Endodermal cell (in vitro differentiated cells): ENCODE measurements around the gene ALDH1A3. TPM values are rescaled to one million over a fixed set of nuclear protein-coding genes. Genes with fewer than 3 reads are reported as not detected.

Experiments
- DNase-seq: peaks from one replicate; pipeline ENCODE4 v3.0.0-alpha.2; 2017
- H3K27ac ChIP-seq: 2 replicates; pipeline ENCODE4 v1.5.1; 2013; ENCODE audit warnings: mild to moderate bottlenecking, low read depth, low read length, moderate library complexity
- H3K27me3 ChIP-seq: 2 replicates; pipeline ENCODE4 v1.6.1; 2013; ENCODE audit warnings: mild to moderate bottlenecking, low read length, moderate library complexity; ENCODE audit not compliant: insufficient read depth, control insufficient read depth, poor library complexity, severe bottlenecking
- H3K36me3 ChIP-seq: 2 replicates; pipeline ENCODE4 v1.7.0; 2013; ENCODE audit warnings: mild to moderate bottlenecking, low read length, moderate library complexity; ENCODE audit not compliant: control insufficient read depth, insufficient read depth
- H3K4me1 ChIP-seq: one replicate; pipeline ENCODE4 v1.7.0; 2013; ENCODE audit warnings: low read length; ENCODE audit not compliant: control insufficient read depth, insufficient read depth
- H3K4me3 ChIP-seq: 2 replicates; pipeline ENCODE4 v1.5.1; 2013; ENCODE audit warnings: mild to moderate bottlenecking, low read length, moderate library complexity
- H3K9ac ChIP-seq: 2 replicates; pipeline ENCODE4 v1.6.1; 2013; ENCODE audit warnings: mild to moderate bottlenecking, low read length, moderate library complexity; ENCODE audit not compliant: poor library complexity, severe bottlenecking; ENCODE audit errors: extremely low read depth
- H3K9me3 ChIP-seq: 2 replicates; pipeline ENCODE4 v1.6.1; 2013; ENCODE audit warnings: mild to moderate bottlenecking, low read length, moderate library complexity; ENCODE audit not compliant: control insufficient read depth
- H3K27ac Mint-ChIP-seq: 2 replicates; pipeline ENCODE4 v1.8.0; 2020; ENCODE audit warnings: mixed read lengths
- H3K27me3 Mint-ChIP-seq: 2 replicates; pipeline ENCODE4 v1.8.0; 2021; ENCODE audit warnings: mild to moderate bottlenecking, mixed read lengths; ENCODE audit not compliant: insufficient read depth
- H3K36me3 Mint-ChIP-seq: 2 replicates; pipeline ENCODE4 v1.8.0; 2020; ENCODE audit warnings: low read depth, mixed read lengths
- H3K4me1 Mint-ChIP-seq: 2 replicates; pipeline ENCODE4 v1.8.0; 2020; ENCODE audit warnings: mixed read lengths
- H3K4me3 Mint-ChIP-seq: 2 replicates; pipeline ENCODE4 v1.8.0; 2020; ENCODE audit warnings: mild to moderate bottlenecking, moderate library complexity, mixed read lengths
- H3K9me3 Mint-ChIP-seq: 2 replicates; pipeline ENCODE4 v1.8.0; 2020; ENCODE audit warnings: mild to moderate bottlenecking, mixed read lengths
- CTCF ChIP-seq: fragments of 200-600 bp; sonication (generic); conservative IDR thresholded peaks from 2 replicates; pipeline ENCODE4 v1.5.0; 2021; ENCODE audit warnings: antibody characterized with exemption, mild to moderate bottlenecking
- WGBS, 2 experiments: methylation state at CpG; one replicate each; pipeline versions ENCODE4 v1.1.5 to v1.1.7; 2013; ENCODE audit warnings: missing lambda C conversion rate in 2 of 2, mixed read lengths in 1 of 2; ENCODE audit not compliant: insufficient coverage in 1 of 2, insufficient read length in 1 of 2; 5-methylcytosine and 5-hydroxymethylcytosine counted together
- total RNA-seq, 2 donors: library from RNA; stranded (reverse); fragmentation: NEBNext Ultra II Directional in 1 of 2; extraction: Animal tissue kit (Norgen Biotek cat#: 25700) in 1 of 2; gene quantifications; 2 replicates in 1 of 2; 3 replicates in 1 of 2; pipeline ENCODE4 v1.2.1, GENCODE V29; 2021

Gene ALDH1A3
- total RNA-seq, 2 donors from 2014 or later: 6.9 to 7.3 TPM

DNA sequence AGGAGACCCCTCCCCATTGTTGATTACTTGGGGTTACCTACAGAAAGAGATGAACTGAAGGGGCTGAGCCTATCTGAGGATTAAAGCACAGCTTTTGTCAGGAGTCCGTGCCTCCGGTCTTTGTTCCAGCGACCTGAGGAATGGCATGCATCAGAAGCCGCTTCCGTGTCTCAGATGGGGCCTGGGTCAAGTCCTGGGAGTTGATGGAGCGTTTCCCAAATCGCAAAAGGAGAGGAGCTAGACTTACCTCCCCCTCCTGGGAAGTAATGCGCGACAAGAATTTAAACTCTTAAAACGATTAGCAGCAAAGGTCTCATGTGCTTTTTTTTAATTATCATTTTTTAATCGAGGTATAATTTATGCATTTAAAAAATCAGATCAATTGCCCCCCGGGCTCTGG, 983 bp upstream of the ALDH1A3 start:
- peak; percentile 78 for DNase-seq
- peak overlapping the region; percentile 63 for H3K4me3 Mint-ChIP-seq
- 14 to 17% methylated on average over 6 to 10 of the region's 12 CpGs for WGBS, 2 experiments
- peaks cover 50% of the 10 kb centered on the region for H3K27me3 ChIP-seq
- peaks cover 3% of the 10 kb centered on the region for H3K4me1 ChIP-seq
- no peaks in the 10 kb centered on the region for H3K36me3 ChIP-seq
- no peaks in the 10 kb centered on the region for H3K9me3 Mint-ChIP-seq
- peaks cover 14% of the 10 kb centered on the region for H3K4me1 Mint-ChIP-seq
- no peak overlapping the region for H3K9ac ChIP-seq
- H3K27ac Mint-ChIP-seq: no peak overlapping the region
- no peaks in the 10 kb centered on the region for H3K36me3 Mint-ChIP-seq
- TF ChIP-seq CTCF: no peak
- H3K9me3 ChIP-seq: no peaks in the 10 kb centered on the region
- H3K4me3 ChIP-seq: peak overlapping the region; percentile 49
- H3K27ac ChIP-seq: no peak overlapping the region
- H3K27me3 Mint-ChIP-seq: peaks cover 70% of the 10 kb centered on the region

- Mint-ChIP-seq H3K4me1 (peaks cover 14% of the 10 kb centered on the region), H3K27me3 (peaks cover 68% of the 10 kb centered on the region), H3K36me3 (no peaks in the 10 kb centered on the region), H3K27ac (no peak overlapping the region), H3K9me3 (no peaks in the 10 kb centered on the region), H3K4me3 (peak overlapping the region; percentile 63)
- H3K9me3 ChIP-seq: no peaks in the 10 kb centered on the region
- no peaks in the 10 kb centered on the region for H3K36me3 ChIP-seq
- peak; percentile 68 for DNase-seq
- no peak overlapping the region for H3K9ac ChIP-seq
- peak overlapping the region; percentile 49 for H3K4me3 ChIP-seq
- no peak overlapping the region for H3K27ac ChIP-seq
- H3K4me1 ChIP-seq: peaks cover 3% of the 10 kb centered on the region
- no peak for TF ChIP-seq CTCF
- peaks cover 50% of the 10 kb centered on the region for H3K27me3 ChIP-seq
- WGBS, 2 experiments: 1 to 3% methylated on average over 22 to 62 of the region's 62 CpGs
Measured at GRCh38 chr15:100879061-100879463, 569 bp upstream of the ALDH1A3 start.

- peak; percentile 84 for DNase-seq
- no peaks in the 10 kb centered on the region for H3K36me3 Mint-ChIP-seq
- H3K4me3 Mint-ChIP-seq: peak overlapping the region; percentile 64
- H3K27me3 ChIP-seq: peaks cover 50% of the 10 kb centered on the region
- WGBS, 2 experiments: 3 to 4% methylated on average over 28 to 80 of the region's 80 CpGs
- H3K9me3 Mint-ChIP-seq: no peaks in the 10 kb centered on the region
- peak overlapping the region; percentile 81 for H3K4me3 ChIP-seq
- H3K27ac ChIP-seq: no peak overlapping the region
- no peaks in the 10 kb centered on the region for H3K9me3 ChIP-seq
- peaks cover 3% of the 10 kb centered on the region for H3K4me1 ChIP-seq
- peak overlapping the region; percentile 11 for H3K9ac ChIP-seq
- TF ChIP-seq CTCF: no peak
- H3K36me3 ChIP-seq: no peaks in the 10 kb centered on the region
- H3K27ac Mint-ChIP-seq: no peak overlapping the region
- peaks cover 14% of the 10 kb centered on the region for H3K4me1 Mint-ChIP-seq
- H3K27me3 Mint-ChIP-seq: peaks cover 60% of the 10 kb centered on the region
Measured at GRCh38 chr15:100880139-100880896, 687 bp downstream of the ALDH1A3 start.
